ENCODE data around the gene CYP27B1.

DNA sequence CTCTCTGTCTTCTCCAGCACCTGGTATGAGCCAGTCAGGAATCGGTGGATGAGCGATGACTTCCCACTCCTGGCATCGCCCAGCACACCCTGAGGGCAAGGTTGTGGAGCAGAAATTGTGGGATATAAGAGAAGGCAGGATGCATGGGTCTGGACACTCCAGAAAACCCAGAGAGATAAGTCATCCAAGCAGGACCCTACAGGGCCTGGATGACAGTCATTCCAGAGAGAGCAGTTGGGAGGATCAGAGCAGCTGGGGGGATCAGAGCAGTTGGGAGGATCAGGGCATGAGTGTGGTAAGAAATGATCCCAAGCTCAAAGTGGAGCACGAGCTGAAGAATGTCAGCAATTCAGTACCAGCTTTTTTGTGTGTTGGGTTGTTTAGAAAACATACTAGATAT, 32.3 kb downstream of the CYP27B1 start:
- TF ChIP-seq, protein P1, sequence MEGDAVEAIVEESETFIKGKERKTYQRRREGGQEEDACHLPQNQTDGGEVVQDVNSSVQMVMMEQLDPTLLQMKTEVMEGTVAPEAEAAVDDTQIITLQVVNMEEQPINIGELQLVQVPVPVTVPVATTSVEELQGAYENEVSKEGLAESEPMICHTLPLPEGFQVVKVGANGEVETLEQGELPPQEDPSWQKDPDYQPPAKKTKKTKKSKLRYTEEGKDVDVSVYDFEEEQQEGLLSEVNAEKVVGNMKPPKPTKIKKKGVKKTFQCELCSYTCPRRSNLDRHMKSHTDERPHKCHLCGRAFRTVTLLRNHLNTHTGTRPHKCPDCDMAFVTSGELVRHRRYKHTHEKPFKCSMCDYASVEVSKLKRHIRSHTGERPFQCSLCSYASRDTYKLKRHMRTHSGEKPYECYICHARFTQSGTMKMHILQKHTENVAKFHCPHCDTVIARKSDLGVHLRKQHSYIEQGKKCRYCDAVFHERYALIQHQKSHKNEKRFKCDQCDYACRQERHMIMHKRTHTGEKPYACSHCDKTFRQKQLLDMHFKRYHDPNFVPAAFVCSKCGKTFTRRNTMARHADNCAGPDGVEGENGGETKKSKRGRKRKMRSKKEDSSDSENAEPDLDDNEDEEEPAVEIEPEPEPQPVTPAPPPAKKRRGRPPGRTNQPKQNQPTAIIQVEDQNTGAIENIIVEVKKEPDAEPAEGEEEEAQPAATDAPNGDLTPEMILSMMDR (IDR thresholded peaks at IDR 0.05): no peak
- no peak for TF ChIP-seq POLR2A (IDR thresholded peaks at IDR 0.05)
